Stomach (tissue), 4 donors: ENCODE data around the gene SESN1.
"Not testable (repeated sequence)": the region's sequence is repeated elsewhere in the genome, so short reads cannot be mapped to it uniquely, and the experiment has no call there.

ENCODE experiments used
- CTCF ChIP-seq, 7 experiments: fragments of 450-650 bp in 4 of 7; fragments of 200-600 bp in 3 of 7; sonication (generic) in 3 of 7; IDR thresholded peaks; one replicate each; pipeline ENCODE4 v1.5.1; 2016 to 2019; ENCODE audit warnings: antibody characterized with exemption in 7 of 7, control low read depth in 2 of 7, mild to moderate bottlenecking in 1 of 7
- POLR2A ChIP-seq, 4 donors: fragments of 450-650 bp; IDR thresholded peaks; one replicate each; pipeline ENCODE4 v1.6.1; 2016; ENCODE audit warnings: antibody characterized with exemption in 4 of 4, control low read depth in 2 of 4, mild to moderate bottlenecking in 1 of 4, moderate library complexity in 1 of 4
- POLR2AphosphoS5 ChIP-seq, 3 donors: sonication (generic); formaldehyde crosslinking; IDR thresholded peaks; one replicate each; pipeline ENCODE4 v1.6.1; 2016; ENCODE audit warnings: antibody characterized with exemption in 3 of 3

DNA sequence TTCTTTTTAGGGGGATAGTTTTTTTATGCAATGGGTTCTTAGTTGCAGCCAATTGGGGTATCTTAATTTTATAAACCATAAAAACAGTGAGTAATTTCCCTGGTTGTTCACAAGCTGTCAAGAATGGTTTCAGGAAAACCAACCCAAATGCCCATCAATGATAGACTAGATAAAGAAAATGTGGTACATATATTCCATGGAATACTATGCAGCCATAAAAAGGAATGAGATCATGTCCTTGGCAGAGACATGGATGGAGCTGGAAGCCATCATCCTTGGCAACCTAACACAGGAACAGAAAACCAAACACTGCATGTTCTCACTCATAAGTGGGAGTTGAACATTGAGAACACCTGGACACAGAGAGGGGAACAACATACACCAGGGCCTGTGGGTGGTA, 47.4 kb upstream of the SESN1 start:
- TF ChIP-seq POLR2AphosphoS5, POLR2A, CTCF (IDR thresholded peaks at IDR 0.05): not testable (repeated sequence)
